GM11168 (cell line): ENCODE results near the gene HOXC6.

Experiments used
- in situ Hi-C: fragments of 300-500 bp; cut with MboI; formaldehyde crosslinking; loops from one replicate; pipeline ENCODE4 v1.12.0; 2022; ENCODE audit warnings: low sequenced_read_pairs; ENCODE audit not compliant: unreplicated experiment

HOXC6 gene

DNA sequence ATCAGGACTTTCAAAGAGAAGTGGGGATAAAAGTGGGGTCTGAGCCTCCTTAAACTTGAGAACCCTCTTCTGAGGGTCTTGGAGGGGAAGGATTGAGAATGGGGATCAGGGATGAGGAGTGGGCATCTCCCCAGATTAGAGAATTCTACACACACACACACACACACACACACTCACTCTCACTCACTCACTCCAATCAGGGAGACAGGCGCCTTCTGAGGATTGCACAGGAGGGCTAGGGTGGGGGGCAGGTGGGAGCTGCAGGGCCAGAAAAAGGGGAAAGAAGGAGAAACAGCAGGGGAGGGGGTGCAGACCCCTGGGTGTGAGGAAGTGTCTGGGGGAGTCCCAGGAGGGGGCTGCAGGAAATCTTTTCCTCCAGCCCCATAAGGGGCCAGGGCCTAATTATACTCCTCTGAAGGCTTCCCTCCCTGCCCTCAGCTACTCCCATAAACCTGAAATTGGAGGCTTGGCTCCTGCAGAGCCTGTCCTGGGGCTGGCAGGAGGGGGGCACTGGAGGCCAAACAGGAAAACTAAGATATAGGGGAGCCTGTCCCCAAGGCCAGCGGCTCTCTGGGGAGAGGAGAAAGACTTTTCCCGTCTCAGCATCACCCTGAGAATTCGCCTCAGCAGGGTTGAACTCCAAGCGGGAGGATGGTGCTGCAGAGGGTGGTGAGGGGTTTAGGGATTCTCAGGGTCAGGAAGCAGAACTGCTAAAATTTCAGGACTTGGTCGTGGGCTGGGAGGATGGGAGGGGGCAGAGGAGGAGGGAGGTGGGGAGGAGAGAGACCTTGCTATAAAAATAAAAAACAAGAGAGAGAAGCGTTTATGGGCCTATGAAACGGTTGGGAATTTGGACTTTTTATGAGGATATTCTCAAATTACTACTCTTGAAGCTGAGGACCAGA lies 26.7 kb upstream of the HOXC6 start:
- in situ Hi-C loops, result no loop called here

DNA sequence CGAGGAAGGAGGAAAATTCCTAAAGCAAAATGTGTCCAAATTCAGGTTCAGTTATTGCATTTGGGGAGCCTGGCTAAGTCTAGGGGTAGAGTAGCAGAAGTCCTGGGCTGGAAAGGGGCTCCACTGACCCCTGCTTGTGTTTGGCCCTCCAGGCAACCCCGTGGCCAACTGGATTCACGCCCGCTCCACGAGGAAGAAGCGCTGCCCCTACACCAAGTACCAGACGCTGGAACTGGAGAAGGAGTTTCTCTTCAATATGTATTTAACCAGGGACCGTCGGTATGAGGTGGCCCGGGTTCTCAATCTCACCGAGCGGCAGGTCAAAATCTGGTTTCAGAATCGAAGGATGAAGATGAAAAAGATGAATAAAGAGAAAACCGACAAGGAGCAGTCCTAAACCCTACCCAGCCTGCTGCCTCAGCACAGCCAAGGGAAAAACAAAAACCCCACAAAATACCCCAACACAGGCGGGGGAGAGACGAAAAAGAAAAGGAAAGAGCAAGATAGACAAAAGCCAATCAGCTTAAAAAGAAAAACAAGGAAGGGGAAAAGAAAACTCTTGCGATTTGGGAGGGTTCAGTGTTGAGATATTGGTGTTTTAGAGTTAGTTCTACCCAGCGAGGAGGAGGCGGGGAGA lies 25.8 kb upstream of the HOXC6 start:
- in situ Hi-C loops, result no loop called here

DNA sequence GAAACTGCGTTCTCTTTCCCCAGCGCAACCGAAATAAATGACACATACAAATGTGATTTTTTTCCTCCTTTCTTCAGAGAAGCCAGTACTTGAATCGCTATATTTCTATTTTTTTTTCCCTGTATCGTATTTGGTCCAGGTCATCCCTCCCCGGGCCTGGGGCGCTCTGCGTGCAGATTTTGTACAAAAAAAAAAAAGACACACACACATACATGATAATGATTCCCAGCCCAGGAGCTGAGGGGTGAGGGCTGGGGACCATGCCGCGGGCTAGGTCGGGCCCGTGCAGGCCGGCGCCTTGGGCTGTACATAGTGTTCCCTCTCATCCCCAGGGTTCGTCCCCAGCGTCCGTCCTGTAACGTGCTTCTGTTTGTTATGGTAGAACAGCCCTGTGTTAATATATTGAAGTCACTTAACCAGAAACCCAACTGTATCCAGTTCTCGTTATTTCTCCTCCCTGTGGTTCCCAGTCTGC lies 25.3 kb upstream of the HOXC6 start:
- in situ Hi-C loops, result no loop called here

DNA sequence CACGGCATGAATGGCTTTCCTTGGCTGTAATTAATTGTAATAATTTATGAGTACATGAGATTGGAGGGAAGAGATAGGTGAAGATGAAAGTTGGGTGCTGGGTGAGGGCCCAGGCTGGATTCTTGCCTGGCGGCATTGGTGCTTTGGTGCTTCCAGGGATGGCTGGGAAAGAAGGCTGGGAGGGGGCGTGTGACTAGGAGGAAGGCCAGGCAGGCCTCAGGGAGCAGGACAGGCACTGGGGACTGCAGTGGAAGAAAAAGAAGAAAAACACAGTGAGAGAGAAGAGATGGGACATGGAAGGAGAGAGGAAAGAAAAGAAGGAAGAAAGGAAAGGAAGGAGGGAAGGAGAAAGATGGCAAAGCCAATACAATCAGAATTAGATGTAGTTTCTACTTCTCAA lies 24.6 kb upstream of the HOXC6 start:
- in situ Hi-C loops, result no loop called here

DNA sequence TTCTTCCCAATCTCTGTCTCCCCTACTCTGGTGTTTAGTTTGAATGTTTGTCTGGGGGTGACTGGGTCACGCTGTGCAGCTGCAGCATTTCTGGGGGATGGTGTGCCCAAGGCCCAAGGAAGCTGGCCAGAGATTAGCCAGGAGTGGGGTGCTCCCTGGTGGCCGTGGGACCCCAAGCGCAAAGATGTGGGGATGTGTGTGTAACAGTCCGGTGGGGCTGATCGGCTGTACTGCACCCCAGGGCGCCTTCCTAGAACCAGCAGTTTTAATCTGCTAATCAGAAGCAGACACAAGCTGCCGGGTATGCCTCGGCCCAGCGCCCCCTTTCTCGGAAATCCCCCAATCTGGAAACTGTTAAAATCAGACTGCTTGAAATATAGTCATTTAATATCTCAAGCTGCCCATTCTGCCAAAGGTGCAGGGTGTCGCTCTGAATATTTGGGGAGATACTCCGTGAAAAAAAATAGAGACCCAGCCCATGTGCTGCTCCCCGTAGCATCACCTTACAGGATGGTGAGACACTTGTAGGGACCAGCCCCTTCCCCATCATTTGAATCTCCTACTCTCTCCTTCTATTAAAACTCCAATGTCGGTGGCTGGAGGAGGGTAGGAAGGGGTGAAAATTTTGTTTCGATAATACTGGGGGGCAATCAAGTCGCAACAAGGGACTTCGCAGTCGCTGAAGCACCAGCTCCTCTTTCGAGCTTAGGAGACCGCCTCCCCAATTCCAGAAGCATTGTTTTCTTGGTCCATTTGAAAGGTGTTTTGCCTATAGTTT lies 24.0 kb upstream of the HOXC6 start:
- in situ Hi-C loops, result no loop called here

DNA sequence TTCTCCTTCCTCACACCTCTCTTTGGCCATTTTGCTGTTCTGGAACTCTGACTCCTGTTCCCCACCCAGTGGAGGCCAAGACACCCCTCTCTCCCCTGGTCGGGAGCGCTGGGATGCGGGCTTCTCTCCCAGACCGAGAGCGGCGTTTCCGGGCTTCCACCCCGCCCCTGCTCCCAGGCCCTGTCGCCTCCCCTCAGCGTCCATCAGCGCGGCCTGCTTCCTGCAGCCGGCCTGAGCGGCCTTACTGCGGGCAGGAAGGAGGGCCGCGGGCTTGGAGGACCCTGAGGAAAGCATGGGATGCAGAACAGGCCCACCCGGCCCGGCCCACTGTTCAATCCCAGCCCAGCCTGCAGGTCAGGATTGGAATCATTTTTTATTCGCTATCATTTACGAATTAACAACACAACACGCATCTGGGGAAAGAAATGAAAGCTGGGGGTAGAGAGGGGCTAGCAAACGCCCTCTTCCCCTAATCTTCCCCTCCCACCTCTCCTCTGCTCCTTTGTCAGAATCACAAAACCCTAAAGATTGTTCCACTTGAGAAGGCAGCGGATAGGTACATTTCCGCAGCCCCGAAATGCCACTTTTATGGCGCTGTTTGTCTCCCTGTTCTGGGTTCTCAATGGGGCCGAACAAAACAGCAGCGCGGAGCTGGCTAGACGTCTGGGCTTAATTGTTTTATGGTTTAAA lies 23.3 kb upstream of the HOXC6 start:
- in situ Hi-C loops, result no loop called here

DNA sequence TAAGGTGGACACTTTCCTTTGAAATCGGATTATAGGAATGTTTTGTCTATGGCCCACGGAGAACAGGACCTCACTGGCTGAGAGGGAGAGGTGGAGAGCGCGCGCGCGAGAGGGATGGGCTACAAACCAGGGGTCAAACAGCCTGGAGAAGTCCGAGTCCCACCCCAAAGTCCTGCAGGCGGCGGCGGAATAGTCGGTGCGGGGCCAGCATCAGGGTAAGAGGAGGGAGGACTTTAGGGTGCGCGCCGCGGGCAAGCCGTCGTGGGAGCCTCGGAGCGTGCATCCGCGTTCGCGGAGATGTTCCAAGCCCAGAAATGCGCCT lies 22.7 kb upstream of the HOXC6 start:
- in situ Hi-C loops, result no loop called here

DNA sequence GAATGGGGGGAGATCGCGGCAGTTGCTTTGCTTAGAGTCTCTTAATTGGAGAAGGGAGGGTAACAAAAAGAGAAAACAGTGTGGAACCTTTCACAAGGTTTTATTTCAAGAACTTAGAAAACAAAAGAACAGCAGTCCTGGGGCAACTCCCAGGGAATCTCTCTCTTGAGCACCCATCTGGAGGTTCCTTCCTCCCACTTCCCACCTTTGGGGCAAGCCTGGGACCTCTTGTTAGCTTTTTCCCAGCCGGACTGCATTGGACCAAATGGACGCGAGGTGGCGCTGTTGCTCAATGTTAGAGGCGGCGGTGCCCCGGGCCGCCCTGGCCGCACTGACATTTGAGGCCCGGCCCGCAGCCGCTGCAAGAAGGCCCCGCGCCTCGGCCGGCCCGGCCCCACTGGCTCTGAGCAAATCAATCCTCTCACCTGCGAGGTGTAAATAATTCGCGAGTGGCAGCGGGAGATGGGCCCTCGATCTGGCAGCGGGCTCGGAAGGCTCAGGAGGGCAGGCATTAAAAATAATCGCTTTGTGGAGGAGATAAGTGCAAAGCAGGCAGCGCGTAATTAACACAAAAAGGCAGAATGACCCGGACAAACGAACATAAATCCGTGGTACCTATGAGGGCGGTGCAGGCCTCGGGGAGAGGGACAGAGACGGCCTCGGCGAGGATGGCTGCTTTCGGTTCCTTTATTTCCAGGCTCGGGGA lies 22.2 kb upstream of the HOXC6 start:
- in situ Hi-C loops, result no loop called here

DNA sequence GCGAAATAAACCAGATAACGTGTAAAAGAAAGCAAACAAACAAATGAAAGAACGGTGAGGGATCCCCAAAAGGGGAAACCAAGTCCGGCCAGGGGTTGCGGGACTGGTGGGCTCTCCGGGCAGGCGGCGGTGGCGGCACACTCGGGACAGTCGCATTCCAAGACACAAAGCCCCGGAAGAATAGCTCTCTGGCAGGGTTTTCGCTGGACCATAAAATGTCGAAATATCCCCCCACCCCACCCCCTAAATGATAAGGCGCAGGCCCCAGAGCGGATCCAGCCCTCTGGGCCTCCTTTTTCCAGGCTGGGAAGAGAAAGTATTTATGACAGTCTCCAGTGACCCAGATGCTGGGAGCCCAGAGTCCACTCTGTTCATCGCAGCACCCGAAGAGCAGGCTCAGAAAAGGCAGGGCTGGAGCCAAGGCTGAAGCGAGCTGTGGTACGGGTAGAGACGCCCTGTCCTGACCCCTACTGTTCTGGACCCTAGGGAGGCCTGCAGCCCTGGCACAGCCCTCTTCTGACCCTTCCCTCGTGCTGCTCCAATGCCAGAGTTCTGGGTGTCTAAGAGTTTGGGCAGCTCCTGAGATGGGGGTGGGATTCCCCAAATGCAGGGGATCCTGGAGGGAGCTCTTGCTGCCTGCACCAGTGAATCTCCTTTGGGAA lies 21.6 kb upstream of the HOXC6 start:
- in situ Hi-C loops, result no loop called here

DNA sequence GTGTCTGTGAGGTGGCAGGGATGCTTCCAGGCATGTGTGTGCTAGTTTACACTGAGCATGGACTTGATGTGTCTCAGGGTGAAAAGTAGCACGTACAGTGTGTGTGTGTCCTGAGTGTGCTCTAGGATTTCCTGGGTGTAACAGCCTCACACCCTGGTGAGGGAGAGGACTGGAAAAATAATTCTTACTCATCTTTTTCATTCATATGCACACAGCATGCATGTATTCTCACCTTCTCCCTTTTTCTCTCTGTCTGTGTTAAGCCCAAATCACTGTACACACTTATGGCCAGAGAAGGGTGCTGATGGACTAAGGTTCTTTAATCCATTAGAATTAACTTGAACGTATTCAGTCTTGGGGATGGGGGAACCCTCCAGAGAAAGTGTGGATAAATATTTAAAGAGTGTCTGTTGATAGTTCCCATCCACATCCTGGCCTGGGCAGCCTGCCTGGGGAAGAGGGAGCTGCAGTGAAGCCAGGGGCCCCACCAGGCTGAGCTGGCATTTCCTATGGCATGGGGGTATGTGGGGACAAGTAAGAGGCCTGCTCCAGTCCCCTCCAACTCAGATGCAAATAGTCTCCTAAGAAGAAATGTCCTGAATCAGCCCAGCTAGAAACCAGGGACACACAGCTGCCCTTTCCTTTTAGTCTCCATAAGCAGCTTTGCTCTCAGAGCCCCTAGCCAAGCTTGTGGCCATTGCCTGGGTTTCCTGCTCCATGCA lies 20.5 kb upstream of the HOXC6 start:
- in situ Hi-C loops, result no loop called here

DNA sequence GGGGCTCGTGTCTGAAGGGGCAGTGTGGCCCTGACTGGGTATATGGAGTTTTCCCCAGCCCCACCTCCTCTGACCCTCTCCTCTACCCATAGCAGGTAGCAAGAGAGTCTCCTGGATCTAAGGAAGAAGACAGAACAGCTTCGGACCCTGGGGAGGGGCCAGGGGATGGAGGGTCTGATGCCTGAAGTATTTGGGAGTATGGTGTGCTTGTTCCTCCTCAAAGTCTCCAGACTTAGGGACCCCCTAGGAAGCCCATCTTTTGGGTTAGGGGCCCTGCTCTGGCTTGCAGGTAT lies 20.0 kb upstream of the HOXC6 start:
- in situ Hi-C loops, result no loop called here

DNA sequence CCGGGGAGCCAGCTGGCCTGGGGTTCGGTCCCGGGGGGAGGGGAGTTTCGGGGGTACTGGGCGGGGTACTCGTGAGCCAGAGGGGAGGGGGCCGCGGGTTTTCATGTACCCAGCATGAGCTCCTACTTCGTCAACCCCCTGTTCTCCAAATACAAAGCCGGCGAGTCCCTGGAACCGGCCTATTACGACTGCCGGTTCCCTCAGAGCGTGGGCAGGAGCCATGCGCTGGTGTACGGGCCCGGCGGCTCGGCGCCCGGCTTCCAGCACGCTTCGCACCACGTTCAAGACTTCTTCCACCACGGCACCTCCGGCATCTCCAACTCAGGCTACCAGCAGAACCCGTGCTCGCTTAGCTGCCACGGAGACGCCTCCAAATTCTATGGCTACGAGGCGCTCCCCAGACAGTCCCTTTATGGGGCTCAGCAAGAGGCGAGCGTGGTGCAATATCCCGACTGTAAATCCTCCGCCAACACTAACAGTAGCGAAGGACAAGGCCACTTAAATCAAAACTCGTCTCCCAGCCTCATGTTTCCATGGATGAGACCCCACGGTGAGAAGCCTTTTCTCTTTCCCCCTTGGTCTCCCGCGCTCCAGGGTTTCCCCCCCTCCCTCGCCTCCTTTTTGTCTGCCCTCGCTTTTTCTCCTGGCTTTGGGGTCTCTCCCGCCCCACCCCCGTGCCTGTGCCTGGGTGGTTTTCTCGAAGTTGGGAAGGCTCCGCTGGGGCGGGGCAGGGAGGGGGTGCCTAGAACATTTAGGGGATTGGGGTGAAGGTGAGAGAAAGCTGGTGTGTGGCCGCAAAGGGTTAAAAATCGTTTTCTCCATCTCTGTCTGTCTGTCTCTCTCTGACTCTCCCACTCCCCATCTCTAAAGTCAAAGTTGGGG lies 18.8 kb upstream of the HOXC6 start:
- in situ Hi-C loops, result no loop called here

DNA sequence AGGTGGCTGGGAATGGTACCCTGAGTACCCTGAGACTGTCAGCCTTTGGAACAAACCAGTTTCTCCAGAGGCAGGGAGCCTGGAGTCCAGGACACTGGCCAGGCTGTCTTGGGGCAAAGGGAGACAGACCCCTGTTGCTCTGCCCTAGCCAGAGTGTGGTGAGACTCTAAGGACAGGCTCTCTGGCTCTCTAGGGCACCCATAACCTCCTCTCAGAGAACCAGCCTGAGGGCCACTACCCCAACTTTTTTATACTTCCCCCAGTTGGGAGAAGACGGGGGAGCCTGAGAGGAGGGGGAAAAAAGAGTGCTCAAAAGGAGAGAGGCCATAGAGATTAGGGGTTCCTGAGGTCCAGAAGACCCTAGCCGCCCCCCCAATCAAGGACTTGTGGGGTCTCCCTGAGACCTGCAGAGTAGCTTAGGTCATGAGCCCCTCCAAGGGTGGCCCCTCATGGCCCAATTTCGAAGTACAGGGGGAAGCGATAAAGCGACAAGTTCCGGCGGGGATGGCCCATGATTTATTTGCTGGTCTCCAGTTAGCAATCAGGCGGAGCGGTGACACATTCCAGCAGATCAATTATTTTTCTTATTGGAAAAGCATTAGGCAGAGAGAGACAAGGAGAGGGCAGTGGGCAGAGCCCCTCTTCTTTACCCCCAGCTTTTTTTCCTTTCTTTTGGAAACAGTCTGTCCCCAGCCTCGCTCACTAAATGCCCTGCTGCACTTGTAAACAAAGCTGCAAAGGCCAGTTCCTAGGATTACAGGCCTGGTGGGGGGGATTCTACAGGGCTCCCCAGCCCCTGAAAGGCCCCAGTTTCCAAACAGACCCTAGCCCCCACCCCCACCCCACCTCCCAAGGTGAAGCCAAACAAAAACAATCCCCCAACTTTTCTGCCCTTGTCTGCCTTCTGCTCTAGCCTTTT lies 17.9 kb upstream of the HOXC6 start:
- in situ Hi-C loops, result no loop called here

DNA sequence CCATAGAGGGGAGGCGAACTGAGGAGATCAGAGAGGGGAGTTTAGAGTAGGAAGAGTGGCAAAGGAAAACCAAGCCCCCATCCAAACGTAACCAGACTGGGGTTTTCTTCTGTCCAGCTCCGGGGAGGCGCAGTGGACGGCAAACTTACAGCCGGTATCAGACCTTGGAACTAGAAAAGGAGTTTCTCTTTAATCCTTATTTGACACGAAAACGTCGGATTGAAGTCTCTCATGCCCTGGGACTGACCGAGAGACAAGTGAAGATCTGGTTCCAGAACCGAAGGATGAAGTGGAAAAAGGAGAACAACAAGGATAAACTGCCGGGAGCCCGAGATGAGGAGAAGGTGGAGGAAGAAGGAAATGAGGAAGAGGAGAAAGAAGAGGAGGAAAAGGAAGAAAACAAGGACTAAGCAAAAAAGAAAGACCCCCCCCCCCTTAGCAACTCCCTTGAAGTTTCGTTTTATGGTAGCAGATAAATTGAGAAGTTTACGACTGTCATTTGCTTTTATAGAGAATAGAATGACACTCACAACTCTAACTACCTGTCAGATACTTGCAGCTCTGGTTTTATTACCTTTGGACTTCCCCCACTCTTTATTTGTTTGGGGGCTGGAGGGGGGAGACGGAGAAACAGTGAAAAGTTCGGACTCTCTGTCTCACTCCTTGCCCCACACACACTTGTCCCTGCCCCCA lies 17.1 kb upstream of the HOXC6 start:
- in situ Hi-C loops, result no loop called here

DNA sequence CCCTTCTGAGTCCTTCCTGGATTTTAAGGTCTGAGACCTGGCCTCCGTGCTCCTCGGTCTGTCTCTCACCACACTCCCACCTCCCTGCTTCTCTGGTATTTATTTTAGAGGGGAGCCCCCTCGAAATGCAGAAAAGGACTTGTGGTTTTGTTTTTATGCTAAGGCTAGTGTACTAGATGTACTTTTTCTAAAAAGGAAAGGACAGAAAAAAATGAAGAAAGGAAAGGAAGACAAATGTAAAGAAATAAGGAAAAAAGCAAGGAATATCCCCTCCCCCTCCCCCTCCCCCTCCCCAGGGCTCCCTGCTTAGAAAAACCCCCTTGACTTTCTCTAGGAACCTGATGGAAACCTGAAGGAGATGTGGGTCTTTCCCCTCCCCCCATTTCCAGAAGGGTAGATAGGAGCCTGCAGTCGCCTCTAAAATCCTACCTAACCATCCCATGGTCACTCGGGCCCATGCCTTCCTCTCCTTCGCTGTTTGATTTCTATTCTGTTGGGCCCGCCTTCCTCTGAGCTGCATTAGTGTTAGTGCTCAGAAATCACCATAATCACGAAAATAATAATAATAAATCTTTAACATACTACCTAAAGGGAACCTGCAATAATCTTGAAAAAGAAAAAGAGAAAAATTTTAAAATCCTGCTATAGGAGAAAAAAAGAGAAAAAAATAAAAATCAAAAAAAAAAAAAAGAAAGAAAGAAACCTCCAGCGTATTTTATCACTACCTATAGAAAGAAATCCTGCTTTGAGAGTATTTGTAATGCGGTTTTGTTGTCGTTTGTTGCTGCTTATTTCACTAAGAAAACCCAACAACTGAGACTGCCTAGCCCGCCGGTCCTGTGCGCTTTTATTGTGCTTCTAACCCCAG lies 16.3 kb upstream of the HOXC6 start:
- in situ Hi-C loops, result no loop called here
